ENCODE measurements around the gene SLC35B2. TPM values are rescaled to one million over a fixed set of nuclear protein-coding genes. Genes with fewer than 3 reads are reported as not detected.

Gene SLC35B2, protein sequence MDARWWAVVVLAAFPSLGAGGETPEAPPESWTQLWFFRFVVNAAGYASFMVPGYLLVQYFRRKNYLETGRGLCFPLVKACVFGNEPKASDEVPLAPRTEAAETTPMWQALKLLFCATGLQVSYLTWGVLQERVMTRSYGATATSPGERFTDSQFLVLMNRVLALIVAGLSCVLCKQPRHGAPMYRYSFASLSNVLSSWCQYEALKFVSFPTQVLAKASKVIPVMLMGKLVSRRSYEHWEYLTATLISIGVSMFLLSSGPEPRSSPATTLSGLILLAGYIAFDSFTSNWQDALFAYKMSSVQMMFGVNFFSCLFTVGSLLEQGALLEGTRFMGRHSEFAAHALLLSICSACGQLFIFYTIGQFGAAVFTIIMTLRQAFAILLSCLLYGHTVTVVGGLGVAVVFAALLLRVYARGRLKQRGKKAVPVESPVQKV
- 86.0 and 94.1 TPM in 2 replicates for total RNA-seq

DNA sequence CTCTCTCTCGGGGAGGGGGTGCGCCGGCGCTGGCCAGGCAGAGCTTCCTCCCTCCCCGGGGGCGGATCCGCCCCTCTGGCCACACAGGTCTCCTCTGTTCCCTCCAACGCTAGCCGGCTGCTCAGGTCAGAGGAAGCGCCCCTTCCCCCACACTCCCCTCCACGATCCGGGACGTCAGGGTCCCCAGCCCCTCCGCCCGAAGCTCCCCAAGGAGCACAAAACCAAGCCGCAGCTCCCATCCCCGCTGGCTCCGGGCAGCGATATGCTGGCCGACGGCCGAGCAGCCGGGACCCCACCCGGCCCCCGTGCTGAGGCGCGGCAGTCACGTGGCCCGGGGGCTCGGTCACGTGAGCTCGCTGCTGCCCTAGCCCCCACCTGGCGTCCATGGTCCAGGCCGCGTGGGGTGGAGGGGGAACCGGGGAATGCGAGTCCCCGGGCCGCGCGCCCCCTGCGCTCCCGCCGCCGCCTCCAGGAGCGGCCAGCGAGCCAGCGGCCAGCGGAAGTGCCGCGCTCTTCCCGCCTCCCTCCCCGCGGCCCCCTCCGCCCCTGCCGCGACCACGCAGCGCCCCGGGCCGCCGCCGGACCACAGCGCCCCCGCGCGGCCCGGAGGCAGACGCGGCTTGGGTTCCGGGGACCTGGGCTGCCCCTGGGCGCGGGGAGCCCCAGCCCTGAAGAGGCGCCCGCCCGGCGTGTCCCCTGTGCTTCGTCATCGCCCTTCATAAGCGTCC lies at the start of gene SLC35B2:
TSS of gene SLC35B2 (minus strand) at position 504 of the 728 bp plus-strand sequence. CDS start at position 386, 118 bp downstream.
- TF ChIP-seq, protein P1, sequence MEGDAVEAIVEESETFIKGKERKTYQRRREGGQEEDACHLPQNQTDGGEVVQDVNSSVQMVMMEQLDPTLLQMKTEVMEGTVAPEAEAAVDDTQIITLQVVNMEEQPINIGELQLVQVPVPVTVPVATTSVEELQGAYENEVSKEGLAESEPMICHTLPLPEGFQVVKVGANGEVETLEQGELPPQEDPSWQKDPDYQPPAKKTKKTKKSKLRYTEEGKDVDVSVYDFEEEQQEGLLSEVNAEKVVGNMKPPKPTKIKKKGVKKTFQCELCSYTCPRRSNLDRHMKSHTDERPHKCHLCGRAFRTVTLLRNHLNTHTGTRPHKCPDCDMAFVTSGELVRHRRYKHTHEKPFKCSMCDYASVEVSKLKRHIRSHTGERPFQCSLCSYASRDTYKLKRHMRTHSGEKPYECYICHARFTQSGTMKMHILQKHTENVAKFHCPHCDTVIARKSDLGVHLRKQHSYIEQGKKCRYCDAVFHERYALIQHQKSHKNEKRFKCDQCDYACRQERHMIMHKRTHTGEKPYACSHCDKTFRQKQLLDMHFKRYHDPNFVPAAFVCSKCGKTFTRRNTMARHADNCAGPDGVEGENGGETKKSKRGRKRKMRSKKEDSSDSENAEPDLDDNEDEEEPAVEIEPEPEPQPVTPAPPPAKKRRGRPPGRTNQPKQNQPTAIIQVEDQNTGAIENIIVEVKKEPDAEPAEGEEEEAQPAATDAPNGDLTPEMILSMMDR (IDR thresholded peaks at IDR 0.05; ENCODE audit: extremely low read depth, low read depth, low read length), result peak; percentile 43
- peaks cover 42% of the 10 kb centered on the region for H3K79me2 ChIP-seq (ENCODE audit: insufficient read depth, low read length)

DNA sequence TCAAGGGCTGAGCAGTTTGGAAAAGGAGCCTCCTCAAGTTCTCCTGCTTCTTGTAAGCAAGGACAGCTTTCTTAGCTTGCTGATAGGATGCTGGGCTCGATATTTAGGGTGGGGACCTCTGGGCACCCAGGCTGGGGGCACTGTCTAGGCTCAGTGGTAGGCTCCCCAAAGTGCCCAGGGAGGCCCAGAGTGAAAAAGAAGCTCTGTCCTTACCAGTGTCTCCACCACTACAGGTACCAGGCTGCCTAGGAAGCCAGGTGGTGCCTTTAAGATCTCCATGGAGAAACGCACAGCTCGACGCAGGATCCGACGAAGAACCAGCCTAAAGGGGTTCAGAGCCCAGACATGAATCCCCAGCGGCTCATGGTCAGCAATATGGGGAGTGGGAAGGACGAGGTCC lies 49.4 kb upstream of the SLC35B2 start:
- no peak overlapping the region for H3K4me3 ChIP-seq (ENCODE audit: insufficient read depth, low read length)
- no peak for DNase-seq (ENCODE audit: insufficient read length, low spot score, missing footprints)
- peaks cover 8% of the 10 kb centered on the region for H4K20me1 ChIP-seq (ENCODE audit: insufficient read depth, low read length)
- H3K36me3 ChIP-seq (ENCODE audit: insufficient read depth, low read length), result peaks cover 75% of the 10 kb centered on the region
- no peak overlapping the region for H2AFZ ChIP-seq (ENCODE audit: low read length)
- no peaks in the 10 kb centered on the region for H3K27me3 ChIP-seq (ENCODE audit: insufficient read depth, low read length)
- H3K79me2 ChIP-seq (ENCODE audit: insufficient read depth, low read length), result peaks cover 3% of the 10 kb centered on the region
- TF ChIP-seq, protein P1 (IDR thresholded peaks at IDR 0.05; ENCODE audit: extremely low read depth, low read depth, low read length), result no peak
- H3K4me2 ChIP-seq (ENCODE audit: insufficient read depth, low read length), result no peak overlapping the region
- no peaks in the 10 kb centered on the region for H3K9me3 ChIP-seq (ENCODE audit: low read depth, low read length)
- H3K27ac ChIP-seq (ENCODE audit: low read depth, low read length), result no peak overlapping the region
- peaks cover 8% of the 10 kb centered on the region for H3K4me1 ChIP-seq (ENCODE audit: insufficient read depth, low read length)

More for the DNA sequence above, at the start of gene SLC35B2:
- peaks cover 17% of the 10 kb centered on the region for H3K4me1 ChIP-seq (ENCODE audit: insufficient read depth, low read length)
- peak within 1 kb of the TSS; percentile 86 for H2AFZ ChIP-seq (ENCODE audit: low read length)
- peaks cover 42% of the 10 kb centered on the region for H4K20me1 ChIP-seq (ENCODE audit: insufficient read depth, low read length)
- peaks cover 45% of the 10 kb centered on the region for H3K36me3 ChIP-seq (ENCODE audit: insufficient read depth, low read length)
- no peaks in the 10 kb centered on the region for H3K27me3 ChIP-seq (ENCODE audit: insufficient read depth, low read length)
- H3K27ac ChIP-seq (ENCODE audit: low read depth, low read length), result peak within 1 kb of the TSS; percentile 67
- peak; percentile 99 for DNase-seq (ENCODE audit: insufficient read length, low spot score, missing footprints)
- H3K4me2 ChIP-seq (ENCODE audit: insufficient read depth, low read length), result peak within 1 kb of the TSS; percentile 96
- H3K9me3 ChIP-seq (ENCODE audit: low read depth, low read length), result no peaks in the 10 kb centered on the region
- peak within 1 kb of the TSS; percentile 97 for H3K4me3 ChIP-seq (ENCODE audit: insufficient read depth, low read length)

DNA sequence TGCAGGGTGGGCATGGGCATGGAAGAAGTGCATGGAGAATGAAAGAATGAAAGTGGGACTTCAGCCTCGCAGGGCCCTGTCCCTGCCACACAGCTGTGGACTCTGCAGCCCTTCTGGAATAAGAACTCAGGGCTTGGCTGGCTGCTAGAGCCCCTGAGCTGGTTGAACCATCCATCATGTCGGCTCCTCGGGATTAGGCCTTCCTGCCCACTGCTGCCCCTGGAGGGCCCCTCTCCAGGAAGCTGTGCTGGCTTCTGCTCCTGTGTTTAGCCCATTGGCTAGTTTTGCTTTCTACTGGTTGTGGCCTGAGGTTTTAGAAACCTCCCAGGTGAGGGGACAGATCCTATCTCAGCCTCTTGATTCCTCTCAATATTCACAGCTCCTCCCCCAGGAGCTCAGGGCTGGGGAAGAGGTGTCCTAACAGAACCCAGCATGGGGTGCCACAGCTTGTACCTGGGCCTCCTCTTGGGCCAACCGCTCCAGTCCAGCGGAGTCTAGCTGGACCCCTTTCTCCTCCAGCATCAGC lies 47.9 kb upstream of the SLC35B2 start:
- no peak overlapping the region for H3K4me3 ChIP-seq (ENCODE audit: insufficient read depth, low read length)
- H3K4me2 ChIP-seq (ENCODE audit: insufficient read depth, low read length), result no peak overlapping the region
- H2AFZ ChIP-seq (ENCODE audit: low read length), result no peak overlapping the region
- TF ChIP-seq, protein P1 (IDR thresholded peaks at IDR 0.05; ENCODE audit: extremely low read depth, low read depth, low read length), result no peak
- peaks cover 64% of the 10 kb centered on the region for H3K36me3 ChIP-seq (ENCODE audit: insufficient read depth, low read length)
- H3K79me2 ChIP-seq (ENCODE audit: insufficient read depth, low read length), result no peaks in the 10 kb centered on the region
- H3K9me3 ChIP-seq (ENCODE audit: low read depth, low read length), result no peaks in the 10 kb centered on the region
- no peak for DNase-seq (ENCODE audit: insufficient read length, low spot score, missing footprints)
- no peaks in the 10 kb centered on the region for H3K27me3 ChIP-seq (ENCODE audit: insufficient read depth, low read length)
- peaks cover 2% of the 10 kb centered on the region for H4K20me1 ChIP-seq (ENCODE audit: insufficient read depth, low read length)
- no peak overlapping the region for H3K27ac ChIP-seq (ENCODE audit: low read depth, low read length)
- peaks cover 8% of the 10 kb centered on the region for H3K4me1 ChIP-seq (ENCODE audit: insufficient read depth, low read length)

Data from osteoblast (primary cell).